ENCODE data around the gene GADD45B. TPM values are rescaled to one million over a fixed set of nuclear protein-coding genes. Genes with fewer than 3 reads are reported as not detected.

GADD45B gene
- total RNA-seq, 1 experiment from 2014 or later = 37.9 TPM

- Histone ChIP-seq H3K4me1 (ENCODE audit: control insufficient read depth in 1 of 2, insufficient read depth in 2 of 2, low read length in 2 of 2) (peaks cover 37 to 72% of the 10 kb centered on the region in 2 experiments), H3K9me3 (ENCODE audit: control insufficient read depth in 1 of 2, insufficient read depth in 1 of 2, low read depth in 1 of 2, low read length in 2 of 2) (0 out of 4 replicates have a peak, but pooled peaks cover 0 to 2% of the 10 kb centered on the region in 2 experiments), H3K27ac (ENCODE audit: low read depth, low read length) (peak overlapping the region; percentile 69), H3K9me2 (ENCODE audit: insufficient read depth) (no peaks in the 10 kb centered on the region), H3K27me3 (ENCODE audit: insufficient read depth, low read length) (no peaks in the 10 kb centered on the region), H4K20me1 (ENCODE audit: insufficient read depth) (no peaks in the 10 kb centered on the region), H3K4me2 (ENCODE audit: low read length) (peak overlapping the region; percentile 99), H2AFZ (ENCODE audit: low read depth, low read length, poor library complexity, severe bottlenecking) (peak overlapping the region; percentile 3), H3K4me3 (replicated peaks in 1 of 2; ENCODE audit: low read depth in 1 of 2, low read length in 2 of 2) (peak overlapping the region; percentile 54 to 66), H3K79me2 (ENCODE audit: insufficient read depth, low read length) (no peaks in the 10 kb centered on the region), H3K36me3 (ENCODE audit: control insufficient read depth in 1 of 2, insufficient read depth in 2 of 2, low read length in 2 of 2) (no peaks in the 10 kb centered on the region), H3K9ac (ENCODE audit: low read length) (peak overlapping the region; percentile 71)
- ATAC-seq (peak; percentile 69), DNase-seq (ENCODE audit: low read depth, low spot score) (no peak)
- ChIA-PET POLR2A (interaction anchor here (1.7 to 4.9 kb wide), 2 partner anchors 9 to 18 kb away, joined by 9 to 46 read pairs; partner anchors contain the start of gene GADD45B), RAD21 (ENCODE audit: low non-redundant PET in 1 of 2, low total read pairs in 2 of 2, uncharacterized antibody in 2 of 2, unreplicated experiment in 2 of 2) (no interaction called here), CTCF (interaction anchor here (1.0 to 2.6 kb wide), 3 partner anchors 9 to 116 kb away, joined by 4 to 7 read pairs (median 7); no protein-coding TSS in a partner anchor)
- intact Hi-C loops (cut with micrococcal nuclease) = no loop called here
- TF ChIP-seq CBX3 (IDR thresholded peaks at IDR 0.05; ENCODE audit: low read depth) = no peak
- TF ChIP-seq ZFX (IDR thresholded peaks at IDR 0.05) = no peak
- no peak for TF ChIP-seq FOSL1 (IDR thresholded peaks at IDR 0.05; ENCODE audit: low read depth)
- TF ChIP-seq ELF1 (IDR thresholded peaks at IDR 0.05; ENCODE audit: borderline replicate concordance, low read depth) = no peak
- no peak for TF ChIP-seq JUND (IDR thresholded peaks at IDR 0.05)
- no peak; the same call in 1 of the 2 replicates for TF ChIP-seq SP1 (IDR thresholded peaks at IDR 0.05; ENCODE audit: low read depth)
- no peak for TF ChIP-seq ZBTB33 (IDR thresholded peaks at IDR 0.05; ENCODE audit: extremely low read depth, insufficient replicate concordance, low read length)
- TF ChIP-seq ATF3 (IDR thresholded peaks at IDR 0.05) = no peak
- TF ChIP-seq SRF (IDR thresholded peaks at IDR 0.05; ENCODE audit: low read depth) = no peak
- no peak for TF ChIP-seq EGR1 (IDR thresholded peaks at IDR 0.05; ENCODE audit: low read depth)
- TF ChIP-seq CEBPB (IDR thresholded peaks at IDR 0.05; ENCODE audit: low read depth) = no peak
- no peak for TF ChIP-seq POLR2AphosphoS5 (IDR thresholded peaks at IDR 0.05; ENCODE audit: low read depth, low read length)
- no peak for TF ChIP-seq POLR2A (IDR thresholded peaks at IDR 0.05; ENCODE audit: borderline replicate concordance, extremely low read depth, insufficient read depth, insufficient read length)
- no TSS peak for BruUV-seq (replicated peaks)
Observed at GRCh38 chr19:2494447-2495129, 18.7 kb downstream of the GADD45B start.

All from HCT116 (cell line).